Cardiac fibroblast (primary cell): Measurements from ENCODE around the gene IL17RC.
A peak's percentile ranks its signal among the peaks of the same experiment; 100 is the strongest.

Experiments used
- DNase-seq, 2 donors: peaks; one replicate each; pipeline versions ENCODE4 v3.0.0 to v3.0.0-alpha.2; 2010; ENCODE audit warnings: low read depth in 2 of 2
- H3K4me3 ChIP-seq, 2 donors: replicated peaks in 1 of 2; 1 replicate in 1 of 2; 2 replicates in 1 of 2; pipeline ENCODE4 v1.5.1; 2011; ENCODE audit warnings: low read depth in 2 of 2, low read length in 2 of 2, mild to moderate bottlenecking in 2 of 2, moderate library complexity in 1 of 2
- TF ChIP-seq, protein P1 (sequence below): IDR thresholded peaks from one replicate; pipeline ENCODE4 v1.5.1; 2011; ENCODE audit warnings: low read depth, mild to moderate bottlenecking, low read length, inconsistent platforms

IL17RC gene

DNA sequence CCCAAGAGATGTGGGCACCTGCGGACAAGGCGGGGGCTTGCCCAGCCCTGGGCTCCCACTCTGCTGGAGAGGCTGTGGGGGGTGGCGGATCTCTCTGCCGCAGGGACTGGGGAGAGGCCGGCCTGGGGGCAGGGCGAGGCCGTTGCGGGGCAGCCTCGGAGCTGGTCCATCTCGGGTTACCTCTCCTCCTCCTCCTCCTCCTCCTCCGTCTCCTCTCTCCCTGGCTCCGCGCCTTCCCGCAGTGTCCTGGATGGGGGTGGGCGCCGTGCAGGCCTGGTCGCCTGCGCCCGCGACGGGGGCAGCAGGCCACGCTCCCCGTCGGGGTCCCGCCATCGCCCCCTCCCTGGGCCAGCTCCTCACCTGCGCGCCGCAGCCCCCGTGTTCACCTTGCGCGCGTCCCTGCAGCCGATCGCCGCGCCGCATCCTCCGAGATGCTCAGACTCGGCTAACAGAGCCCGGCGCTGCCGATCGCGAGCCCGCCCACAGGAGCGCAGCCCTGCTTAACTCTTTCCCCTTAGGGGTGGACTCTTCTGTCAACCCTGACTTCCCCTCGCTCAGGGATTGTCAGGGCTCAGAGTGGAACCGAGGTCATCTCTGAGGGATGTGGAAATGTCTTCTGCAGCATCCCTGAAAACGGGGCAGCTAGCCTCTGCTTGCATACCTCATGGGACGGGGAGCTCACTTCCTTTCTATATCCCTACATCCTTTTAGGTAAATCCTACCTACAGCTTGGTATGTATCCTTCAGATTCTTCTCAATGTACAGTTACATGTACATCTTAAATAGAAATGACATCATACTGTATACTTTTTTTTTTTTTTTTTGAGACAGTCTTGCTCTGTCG is 35.3 kb downstream of the IL17RC start, which contains the start of gene PRRT3:
TSS of gene PRRT3 (minus strand) at position 447 of the 844 bp plus-strand sequence. CDS start 2,293 bp downstream, outside the sequence.
- peak; percentile 43 to 52 for DNase-seq
- TF ChIP-seq, protein P1, sequence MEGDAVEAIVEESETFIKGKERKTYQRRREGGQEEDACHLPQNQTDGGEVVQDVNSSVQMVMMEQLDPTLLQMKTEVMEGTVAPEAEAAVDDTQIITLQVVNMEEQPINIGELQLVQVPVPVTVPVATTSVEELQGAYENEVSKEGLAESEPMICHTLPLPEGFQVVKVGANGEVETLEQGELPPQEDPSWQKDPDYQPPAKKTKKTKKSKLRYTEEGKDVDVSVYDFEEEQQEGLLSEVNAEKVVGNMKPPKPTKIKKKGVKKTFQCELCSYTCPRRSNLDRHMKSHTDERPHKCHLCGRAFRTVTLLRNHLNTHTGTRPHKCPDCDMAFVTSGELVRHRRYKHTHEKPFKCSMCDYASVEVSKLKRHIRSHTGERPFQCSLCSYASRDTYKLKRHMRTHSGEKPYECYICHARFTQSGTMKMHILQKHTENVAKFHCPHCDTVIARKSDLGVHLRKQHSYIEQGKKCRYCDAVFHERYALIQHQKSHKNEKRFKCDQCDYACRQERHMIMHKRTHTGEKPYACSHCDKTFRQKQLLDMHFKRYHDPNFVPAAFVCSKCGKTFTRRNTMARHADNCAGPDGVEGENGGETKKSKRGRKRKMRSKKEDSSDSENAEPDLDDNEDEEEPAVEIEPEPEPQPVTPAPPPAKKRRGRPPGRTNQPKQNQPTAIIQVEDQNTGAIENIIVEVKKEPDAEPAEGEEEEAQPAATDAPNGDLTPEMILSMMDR, result no peak
- peak within 1 kb of the TSS; percentile 65 to 71 for H3K4me3 ChIP-seq

DNA sequence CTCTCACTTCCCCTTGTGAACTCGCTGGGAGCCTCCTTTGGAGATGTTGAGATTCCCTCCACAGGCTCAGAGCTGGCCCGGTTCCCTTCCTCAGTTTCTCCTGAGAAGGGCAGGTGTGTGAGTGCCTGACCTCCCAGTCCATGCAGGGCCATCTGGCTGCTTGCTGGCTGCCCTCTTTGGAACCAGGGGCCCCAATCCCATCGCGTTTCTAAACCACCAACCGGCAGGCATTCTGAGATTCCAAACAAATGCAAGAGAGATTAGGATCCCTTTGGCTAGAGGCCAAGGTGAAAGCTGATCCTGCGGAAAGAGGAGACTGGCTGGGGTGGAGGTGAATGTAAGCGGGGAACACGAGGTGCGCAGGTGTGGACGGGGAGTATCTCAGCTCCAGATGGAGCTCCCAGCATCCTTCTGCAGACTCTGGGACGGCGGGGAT is 38.2 kb downstream of the IL17RC start:
- peak in 1 of 2 donors; percentile 32 for DNase-seq
- H3K4me3 ChIP-seq, result no peak overlapping the region
- TF ChIP-seq, protein P1, result no peak

DNA sequence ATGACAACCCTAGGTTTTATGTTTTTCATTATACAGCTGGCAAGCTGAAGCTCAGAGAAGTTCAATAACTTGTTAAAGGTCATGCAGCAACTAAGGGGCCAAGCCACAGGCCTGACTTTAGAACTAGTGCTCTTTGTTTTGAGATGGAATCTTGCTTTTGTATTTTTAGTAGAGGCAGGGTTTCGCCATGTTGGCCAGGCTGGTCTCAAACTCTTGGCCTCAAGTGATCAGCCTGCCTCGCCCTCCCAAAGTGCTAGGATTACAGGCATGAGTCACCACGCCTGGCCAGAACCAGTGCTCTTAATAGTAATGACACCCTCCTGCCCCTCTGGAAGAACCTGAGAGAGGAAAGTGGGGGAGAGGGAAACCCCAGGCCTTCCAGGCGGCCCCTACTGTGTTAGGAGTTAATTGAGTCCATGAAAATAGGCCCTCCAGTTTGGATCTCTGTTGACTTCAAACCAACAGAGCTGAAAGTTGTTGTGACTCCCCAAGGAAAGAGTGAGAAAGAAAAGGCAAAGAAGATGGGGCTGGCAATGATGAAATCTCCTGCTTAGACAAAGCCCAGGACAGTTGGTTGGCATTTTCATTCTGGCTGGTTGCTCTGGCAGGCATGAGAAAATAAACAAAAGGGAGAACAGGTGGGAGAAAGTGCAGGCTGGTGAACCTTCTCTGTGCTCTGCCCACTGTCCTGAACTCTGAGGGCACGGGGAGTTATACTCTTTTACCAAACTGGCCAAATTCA is 38.9 kb downstream of the IL17RC start:
- H3K4me3 ChIP-seq, result no peak overlapping the region
- TF ChIP-seq, protein P1, result no peak
- no peak for DNase-seq

DNA sequence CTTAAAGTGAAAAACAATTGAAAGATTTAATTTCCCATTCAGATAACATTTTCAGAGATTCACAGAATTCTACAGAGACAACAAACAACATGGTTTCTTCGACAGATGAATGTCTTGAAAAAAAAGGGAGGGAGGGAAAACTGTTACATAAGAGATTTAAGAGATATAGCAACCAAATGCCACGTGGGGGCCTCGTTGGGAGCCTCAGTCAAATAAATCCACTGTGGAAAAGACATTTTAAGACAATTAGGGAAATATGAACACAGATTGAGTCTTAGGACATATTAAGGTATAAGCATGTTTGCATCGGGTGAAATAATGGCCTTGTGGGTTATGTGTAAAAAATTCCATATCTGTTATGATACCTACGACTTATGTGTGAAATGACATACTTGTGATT is 40.3 kb downstream of the IL17RC start:
- TF ChIP-seq, protein P1, result no peak
- peak in 1 of 2 donors; percentile 41 for DNase-seq
- H3K4me3 ChIP-seq, result no peak overlapping the region

DNA sequence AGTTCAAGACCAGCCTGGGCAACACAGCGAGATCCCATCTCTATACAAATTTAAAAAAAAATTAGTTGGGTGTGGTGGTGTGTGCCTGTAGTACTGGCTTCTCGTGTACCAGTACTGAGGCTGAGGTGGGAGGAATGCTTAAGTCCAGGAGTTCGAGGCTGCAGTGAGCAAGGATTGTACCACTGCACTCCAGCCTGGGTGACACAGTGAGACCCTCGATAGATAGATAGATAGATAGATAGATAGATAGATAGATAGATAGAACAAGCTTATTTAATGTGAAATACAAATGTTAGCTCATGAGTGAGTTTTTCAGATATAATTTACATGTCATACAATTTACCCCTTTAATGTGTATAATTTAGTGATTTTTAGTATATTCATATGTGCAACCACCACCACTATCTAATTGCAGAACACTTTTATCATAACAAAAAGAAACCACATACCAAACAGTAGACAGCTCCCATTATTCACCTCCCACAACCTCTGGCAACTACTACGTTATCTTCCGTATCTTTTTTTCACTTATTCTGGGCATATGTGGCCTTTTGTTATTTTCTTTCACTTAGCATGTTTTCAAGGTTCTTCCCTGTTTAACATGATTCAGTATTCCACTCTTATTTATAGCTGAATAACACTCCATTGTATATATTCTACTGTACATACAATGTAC is 48.4 kb downstream of the IL17RC start:
- TF ChIP-seq, protein P1, result no peak
- DNase-seq, result no peak
- H3K4me3 ChIP-seq, result no peak overlapping the region

DNA sequence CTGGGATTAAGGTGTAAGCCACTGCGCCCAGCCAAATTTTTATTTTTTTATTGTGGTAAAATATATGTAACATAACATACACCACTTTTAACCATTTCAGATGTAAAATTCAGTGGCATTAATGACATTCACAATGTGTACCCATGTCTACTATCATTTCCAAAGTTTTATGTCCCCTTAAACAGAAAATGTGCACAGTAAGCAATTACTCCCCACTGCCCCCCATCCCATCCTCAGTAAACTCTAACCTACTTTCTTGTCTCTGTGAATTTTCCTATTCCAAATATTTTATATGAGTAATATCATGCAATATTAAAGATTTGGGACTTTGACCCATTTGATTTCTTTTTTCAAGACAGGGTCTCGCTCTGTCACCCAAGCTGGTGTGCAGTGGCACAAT is 49.9 kb downstream of the IL17RC start:
- no peak overlapping the region for H3K4me3 ChIP-seq
- TF ChIP-seq, protein P1, result no peak
- no peak for DNase-seq
